HUES48 (cell line): Measurements from ENCODE around the gene CCL5.

Experiments used
- H3K27ac ChIP-seq: one replicate; pipeline ENCODE4 v1.7.0; 2013; ENCODE audit warnings: low read depth, low read length, inconsistent platforms
- H3K27me3 ChIP-seq: 2 replicates; pipeline ENCODE4 v1.6.1; 2013; ENCODE audit warnings: mild to moderate bottlenecking, low read length; ENCODE audit not compliant: control insufficient read depth, insufficient read depth
- H3K36me3 ChIP-seq: 2 replicates; pipeline ENCODE4 v1.6.1; 2013; ENCODE audit warnings: low read length; ENCODE audit not compliant: control insufficient read depth, insufficient read depth
- H3K4me1 ChIP-seq: 2 replicates; pipeline ENCODE4 v1.6.1; 2013; ENCODE audit warnings: mild to moderate bottlenecking, low read length; ENCODE audit not compliant: control insufficient read depth, insufficient read depth
- H3K4me3 ChIP-seq: 2 replicates; pipeline ENCODE4 v1.5.1; 2013; ENCODE audit warnings: mild to moderate bottlenecking, low read depth, low read length
- H3K9ac ChIP-seq: 2 replicates; pipeline ENCODE4 v1.6.1; 2013; ENCODE audit warnings: mild to moderate bottlenecking, low read depth, low read length, moderate library complexity
- H3K9me3 ChIP-seq: 2 replicates; pipeline ENCODE4 v1.6.1; 2013; ENCODE audit warnings: low read length; ENCODE audit not compliant: control insufficient read depth, insufficient read depth

Gene CCL5

DNA sequence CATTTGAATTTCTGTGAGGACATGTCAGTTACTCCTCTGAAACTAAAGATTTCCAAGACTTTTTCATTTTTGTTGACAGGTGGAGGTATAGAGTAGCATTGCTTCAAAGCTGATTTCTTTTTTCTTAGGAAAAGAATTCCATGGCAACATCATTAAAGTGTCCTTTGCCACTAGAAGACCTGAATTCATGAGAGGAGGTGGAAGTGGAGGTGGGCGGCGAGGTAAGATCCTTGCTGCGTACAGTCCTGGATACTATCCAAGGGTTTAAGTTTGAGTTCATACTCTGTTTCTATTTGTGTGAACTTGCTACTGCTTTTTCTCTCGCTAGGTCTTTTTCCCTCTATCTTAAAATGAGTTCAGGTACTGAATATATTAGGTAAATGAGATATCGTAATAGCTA, 37.9 kb downstream of the CCL5 start:
- no peak overlapping the region for H3K27ac ChIP-seq
- H3K4me3 ChIP-seq = no peak overlapping the region
- no peaks in the 10 kb centered on the region for H3K27me3 ChIP-seq
- H3K36me3 ChIP-seq = peaks cover 98% of the 10 kb centered on the region
- no peaks in the 10 kb centered on the region for H3K9me3 ChIP-seq
- H3K4me1 ChIP-seq = no peaks in the 10 kb centered on the region
- no peak overlapping the region for H3K9ac ChIP-seq

DNA sequence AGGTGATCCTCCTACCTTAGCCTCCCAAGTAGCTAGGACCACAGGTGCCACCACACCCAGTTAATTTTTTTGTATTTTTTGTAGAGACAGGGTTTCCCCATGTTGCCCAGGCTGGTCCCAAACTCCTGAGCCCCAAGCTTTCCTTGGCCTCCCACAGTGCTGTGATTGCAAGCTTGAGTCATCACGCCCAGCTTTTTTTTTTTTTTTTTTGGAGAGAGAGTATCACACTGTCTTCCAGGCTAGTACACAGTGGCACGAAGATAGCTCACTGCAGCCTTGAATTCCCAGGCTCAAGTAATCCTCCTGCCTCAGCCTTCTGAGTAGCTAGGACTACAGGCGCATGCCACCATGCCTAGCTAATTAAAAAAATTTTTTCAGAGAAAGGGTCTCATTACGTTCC, 38.7 kb downstream of the CCL5 start:
- Histone ChIP-seq H3K4me1 (no peaks in the 10 kb centered on the region), H3K27ac (no peak overlapping the region), H3K4me3 (no peak overlapping the region), H3K9ac (no peak overlapping the region), H3K27me3 (no peaks in the 10 kb centered on the region), H3K9me3 (no peaks in the 10 kb centered on the region), H3K36me3 (peaks cover 98% of the 10 kb centered on the region)

DNA sequence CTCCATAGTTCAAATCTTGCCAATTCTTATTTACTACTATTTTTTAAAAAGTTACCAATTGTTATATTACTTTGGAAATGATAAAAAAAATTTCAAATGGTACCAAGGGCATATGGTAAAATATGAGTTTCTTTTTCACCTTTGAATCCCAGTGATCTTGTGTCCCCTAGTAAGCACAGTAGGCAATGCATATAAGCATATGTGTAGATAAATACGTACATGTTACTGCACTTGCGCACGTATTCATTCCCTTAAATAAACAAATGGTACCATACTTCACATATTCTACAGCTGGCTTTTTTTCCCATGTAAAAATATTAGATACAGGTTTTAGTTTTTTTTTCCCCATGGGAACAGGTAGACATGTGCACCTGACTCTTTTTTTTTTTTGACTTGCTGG, 39.1 kb downstream of the CCL5 start:
- Histone ChIP-seq H3K36me3 (peaks cover 98% of the 10 kb centered on the region), H3K4me3 (no peak overlapping the region), H3K27me3 (no peaks in the 10 kb centered on the region), H3K9ac (no peak overlapping the region), H3K4me1 (no peaks in the 10 kb centered on the region), H3K27ac (no peak overlapping the region), H3K9me3 (no peaks in the 10 kb centered on the region)

- no peaks in the 10 kb centered on the region for H3K9me3 ChIP-seq
- H3K9ac ChIP-seq = no peak overlapping the region
- H3K27ac ChIP-seq = no peak overlapping the region
- H3K27me3 ChIP-seq = no peaks in the 10 kb centered on the region
- H3K4me1 ChIP-seq = no peaks in the 10 kb centered on the region
- H3K4me3 ChIP-seq = no peak overlapping the region
- peaks cover 92% of the 10 kb centered on the region for H3K36me3 ChIP-seq
Measured at GRCh38 chr17:35825206-35825605, 55.0 kb downstream of the CCL5 start.
